Fibroblast of mammary gland (primary cell): ENCODE data around the gene RPS6KC1.

ENCODE experiments used
- DNase-seq: peaks from one replicate; pipeline ENCODE4 v3.0.0-alpha.2; 2010; ENCODE audit warnings: low read depth
- H3K4me3 ChIP-seq: 2 replicates; pipeline ENCODE4 v1.5.1; 2011; ENCODE audit warnings: low read depth, mild to moderate bottlenecking, low read length, moderate library complexity; ENCODE audit not compliant: control insufficient read depth
- TF ChIP-seq, protein P1 (sequence below): conservative IDR thresholded peaks from 2 replicates; pipeline ENCODE4 v1.5.1; 2011; ENCODE audit warnings: low read depth, low read length, inconsistent platforms; ENCODE audit not compliant: control insufficient read depth, insufficient read depth

The RPS6KC1 gene

DNA sequence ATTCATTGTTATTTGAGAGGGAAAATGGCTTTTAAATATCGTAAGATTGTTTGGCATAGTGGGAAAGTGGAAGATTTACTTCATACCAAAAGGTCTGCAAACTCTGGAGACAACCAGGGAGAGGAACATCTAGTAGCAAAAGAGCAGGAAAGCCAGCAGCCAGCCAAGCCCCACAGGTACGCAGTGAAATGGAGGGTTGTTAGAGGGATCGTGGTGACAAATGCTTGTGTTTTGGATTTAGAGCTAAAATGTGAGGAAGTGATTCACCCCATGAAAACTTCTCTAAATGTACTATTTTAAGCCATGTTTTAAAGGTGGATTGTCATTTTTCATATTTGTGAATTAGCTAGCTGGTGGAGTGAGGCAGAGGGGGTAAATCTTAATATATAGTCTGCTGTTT lies 69.3 kb downstream of the RPS6KC1 start:
- no peak overlapping the region for H3K4me3 ChIP-seq
- TF ChIP-seq, protein P1, sequence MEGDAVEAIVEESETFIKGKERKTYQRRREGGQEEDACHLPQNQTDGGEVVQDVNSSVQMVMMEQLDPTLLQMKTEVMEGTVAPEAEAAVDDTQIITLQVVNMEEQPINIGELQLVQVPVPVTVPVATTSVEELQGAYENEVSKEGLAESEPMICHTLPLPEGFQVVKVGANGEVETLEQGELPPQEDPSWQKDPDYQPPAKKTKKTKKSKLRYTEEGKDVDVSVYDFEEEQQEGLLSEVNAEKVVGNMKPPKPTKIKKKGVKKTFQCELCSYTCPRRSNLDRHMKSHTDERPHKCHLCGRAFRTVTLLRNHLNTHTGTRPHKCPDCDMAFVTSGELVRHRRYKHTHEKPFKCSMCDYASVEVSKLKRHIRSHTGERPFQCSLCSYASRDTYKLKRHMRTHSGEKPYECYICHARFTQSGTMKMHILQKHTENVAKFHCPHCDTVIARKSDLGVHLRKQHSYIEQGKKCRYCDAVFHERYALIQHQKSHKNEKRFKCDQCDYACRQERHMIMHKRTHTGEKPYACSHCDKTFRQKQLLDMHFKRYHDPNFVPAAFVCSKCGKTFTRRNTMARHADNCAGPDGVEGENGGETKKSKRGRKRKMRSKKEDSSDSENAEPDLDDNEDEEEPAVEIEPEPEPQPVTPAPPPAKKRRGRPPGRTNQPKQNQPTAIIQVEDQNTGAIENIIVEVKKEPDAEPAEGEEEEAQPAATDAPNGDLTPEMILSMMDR: no peak
- DNase-seq: no peak

DNA sequence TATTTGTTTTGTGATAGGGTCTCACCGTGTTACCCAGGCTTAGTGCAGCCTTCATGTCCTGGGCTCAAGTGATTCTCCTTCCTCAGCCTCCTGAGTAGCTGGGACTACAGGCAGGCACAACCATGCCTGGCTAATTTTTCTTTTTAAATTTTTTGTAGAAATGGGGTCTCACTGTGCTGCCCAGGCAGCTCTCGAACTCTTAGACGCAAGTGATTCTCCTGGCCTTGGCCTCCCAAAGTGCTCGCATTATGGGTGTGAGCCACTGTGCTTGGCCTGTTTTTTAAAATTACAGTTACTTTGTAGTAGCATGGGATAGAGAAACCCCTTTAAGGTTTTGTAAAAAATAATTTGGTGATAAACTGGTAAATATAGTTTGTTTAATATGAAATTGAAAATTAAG lies 69.9 kb downstream of the RPS6KC1 start:
- TF ChIP-seq, protein P1: no peak
- no peak for DNase-seq
- no peak overlapping the region for H3K4me3 ChIP-seq

DNA sequence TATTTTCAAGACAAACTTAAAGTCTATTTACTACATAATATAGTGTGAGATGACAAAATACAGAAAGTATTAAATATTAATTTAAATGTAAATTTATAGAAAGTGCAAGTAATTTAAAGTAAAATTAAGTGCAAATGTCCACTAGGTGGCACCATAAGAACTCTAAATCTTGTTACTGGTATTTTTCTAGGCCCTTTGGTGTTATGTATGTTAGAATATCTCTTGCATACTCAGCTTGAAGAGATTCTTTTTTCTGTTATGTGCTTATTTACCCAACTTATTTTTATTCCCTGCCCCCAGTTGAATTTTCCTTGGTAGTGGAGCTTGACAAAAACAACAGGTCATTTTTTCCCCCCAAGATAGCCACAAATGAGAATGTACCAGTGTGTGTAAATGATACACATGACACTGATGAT lies 71.5 kb downstream of the RPS6KC1 start:
- DNase-seq: peak; percentile 76
- no peak overlapping the region for H3K4me3 ChIP-seq
- TF ChIP-seq, protein P1: peak; percentile 47

DNA sequence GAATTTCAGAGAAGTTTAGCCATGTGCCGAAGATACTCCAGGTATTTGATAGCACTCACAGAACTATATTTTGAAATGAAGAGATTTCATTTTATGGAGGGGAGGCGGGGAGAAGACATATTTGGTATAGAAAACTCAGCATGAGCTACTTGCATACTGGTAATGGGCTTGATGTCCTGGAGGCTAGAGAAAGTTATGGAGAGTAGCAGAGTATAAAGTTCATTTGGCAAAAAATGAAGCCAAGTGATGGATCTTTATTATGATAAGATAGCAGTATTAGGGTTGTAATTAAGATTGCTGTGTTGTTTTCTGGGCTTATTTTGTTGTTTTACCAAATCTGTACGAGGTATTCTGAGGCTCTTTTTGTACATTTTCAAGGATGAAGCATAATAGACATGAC lies 72.0 kb downstream of the RPS6KC1 start:
- no peak overlapping the region for H3K4me3 ChIP-seq
- TF ChIP-seq, protein P1: no peak
- DNase-seq: no peak

DNA sequence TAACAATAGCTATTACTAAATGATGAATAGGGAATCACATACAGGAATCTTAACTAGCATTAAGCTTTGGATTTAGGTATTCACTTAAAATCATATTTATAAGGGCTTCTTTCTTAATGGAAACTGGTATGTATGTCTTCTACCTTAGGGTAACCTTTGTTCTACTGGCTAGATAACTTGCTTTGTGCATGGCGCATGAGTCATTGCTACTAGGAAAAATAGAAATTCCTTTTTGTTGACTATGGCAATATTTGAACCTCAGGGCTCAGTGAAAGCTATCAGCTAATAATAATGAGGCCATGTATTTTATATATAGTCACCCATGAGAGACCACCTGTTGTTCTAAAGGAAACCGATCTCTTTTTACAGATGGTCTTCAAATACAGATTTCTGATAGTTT lies 72.5 kb downstream of the RPS6KC1 start:
- no peak overlapping the region for H3K4me3 ChIP-seq
- TF ChIP-seq, protein P1: no peak
- DNase-seq: peak; percentile 72

DNA sequence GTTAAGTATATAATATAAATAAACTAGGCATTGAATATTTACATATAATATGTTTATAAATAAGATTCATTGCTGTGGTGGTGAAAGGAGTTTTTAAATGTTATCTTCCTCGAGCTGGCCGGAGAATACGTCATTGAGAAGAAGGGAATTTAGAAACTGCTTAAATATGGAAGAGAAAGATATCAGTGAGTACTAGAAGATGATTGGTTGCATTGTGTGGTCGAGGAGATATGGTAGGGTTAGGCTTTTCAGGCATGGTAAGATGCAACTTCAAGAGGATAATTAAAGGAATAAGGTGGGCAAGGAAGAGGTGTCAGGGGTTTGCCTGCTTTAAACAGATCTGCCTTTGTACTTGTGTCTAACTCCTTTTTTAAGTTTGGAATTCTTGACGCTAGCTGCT lies 73.5 kb downstream of the RPS6KC1 start:
- H3K4me3 ChIP-seq: no peak overlapping the region
- no peak for DNase-seq
- TF ChIP-seq, protein P1: no peak

DNA sequence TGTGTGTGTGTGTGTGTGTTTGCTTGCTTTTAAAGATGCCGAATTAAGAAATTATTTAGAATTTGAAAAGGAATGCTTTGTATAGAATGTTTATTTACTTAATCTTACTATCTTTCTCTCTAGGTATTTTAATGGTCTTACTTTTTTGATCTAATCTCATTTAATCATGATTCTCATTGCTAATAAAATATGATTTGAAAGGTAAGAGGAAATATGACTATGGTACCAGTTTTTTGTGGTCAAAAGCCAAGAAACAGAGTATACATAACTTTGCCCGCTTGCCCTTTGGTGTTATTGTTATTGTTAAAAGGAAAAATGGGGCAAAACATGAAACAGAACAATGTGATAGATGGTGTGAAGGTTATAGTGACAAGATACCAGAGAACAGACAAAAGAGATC lies 74.6 kb downstream of the RPS6KC1 start:
- TF ChIP-seq, protein P1: no peak
- no peak for DNase-seq
- no peak overlapping the region for H3K4me3 ChIP-seq
